ENCODE measurements around the gene ZNF554. TPM values are rescaled to one million over a fixed set of nuclear protein-coding genes. Genes with fewer than 3 reads are reported as not detected.

ZNF554 gene
- total RNA-seq, 2 experiments from 2014 or later = 0.83 to 1.5 TPM

GRCh38 chr19:2793577-2793976 is 26.1 kb upstream of the ZNF554 start:
- Mint-ChIP-seq H3K27me3 (no peaks in the 10 kb centered on the region), H3K36me3 (ENCODE audit: low read depth) (peaks cover 47% of the 10 kb centered on the region), H3K9me3 (no peaks in the 10 kb centered on the region), H3K27ac (no peak overlapping the region), H3K4me1 (ENCODE audit: low read depth) (peaks cover 16% of the 10 kb centered on the region), H3K4me3 (no peak overlapping the region)
- CTCF ChIA-PET = no interaction called here
- POLR2A ChIA-PET = no interaction called here
- no peak for TF ChIP-seq CTCF (IDR thresholded peaks at IDR 0.05)
- DNase-seq = no peak
- intact Hi-C loops (cut with micrococcal nuclease) = no loop called here
- ATAC-seq = no peak

GRCh38 chr19:2795827-2796658 is 23.6 kb upstream of the ZNF554 start:
- Mint-ChIP-seq H3K4me3 (no peak overlapping the region), H3K4me1 (ENCODE audit: low read depth) (no peaks in the 10 kb centered on the region), H3K9me3 (no peaks in the 10 kb centered on the region), H3K27me3 (no peaks in the 10 kb centered on the region), H3K36me3 (ENCODE audit: low read depth) (peaks cover 37% of the 10 kb centered on the region), H3K27ac (no peak overlapping the region)
- intact Hi-C loops (cut with micrococcal nuclease) = no loop called here
- no peak for TF ChIP-seq CTCF (IDR thresholded peaks at IDR 0.05)
- DNase-seq = no peak
- ChIA-PET CTCF (no interaction called here), POLR2A (no interaction called here)
- no peak for ATAC-seq

- no peaks in the 10 kb centered on the region for H3K4me1 Mint-ChIP-seq (ENCODE audit: low read depth)
- TF ChIP-seq CTCF (IDR thresholded peaks at IDR 0.05) = no peak
- intact Hi-C loops (cut with micrococcal nuclease) = no loop called here
- ATAC-seq (no peak), DNase-seq (no peak)
- no peaks in the 10 kb centered on the region for H3K9me3 Mint-ChIP-seq
- H3K36me3 Mint-ChIP-seq (ENCODE audit: low read depth) = peaks cover 40% of the 10 kb centered on the region
- ChIA-PET CTCF (no interaction called here), POLR2A (no interaction called here)
- H3K27me3 Mint-ChIP-seq = no peaks in the 10 kb centered on the region
- H3K4me3 Mint-ChIP-seq = no peak overlapping the region
- no peak overlapping the region for H3K27ac Mint-ChIP-seq
Measured at GRCh38 chr19:2796659-2797266, 22.9 kb upstream of the ZNF554 start.

GRCh38 chr19:2797280-2797679 is 22.4 kb upstream of the ZNF554 start:
- POLR2A ChIA-PET = no interaction called here
- Mint-ChIP-seq H3K27me3 (no peaks in the 10 kb centered on the region), H3K36me3 (ENCODE audit: low read depth) (peaks cover 37% of the 10 kb centered on the region), H3K27ac (no peak overlapping the region), H3K9me3 (no peaks in the 10 kb centered on the region), H3K4me3 (no peak overlapping the region), H3K4me1 (ENCODE audit: low read depth) (no peaks in the 10 kb centered on the region)
- DNase-seq (no peak), ATAC-seq (no peak)
- CTCF ChIA-PET = no interaction called here
- no peak for TF ChIP-seq CTCF (IDR thresholded peaks at IDR 0.05)
- intact Hi-C loops (cut with micrococcal nuclease) = no loop called here

GRCh38 chr19:2798158-2798685 is 21.4 kb upstream of the ZNF554 start:
- H3K4me1 Mint-ChIP-seq (ENCODE audit: low read depth) = no peaks in the 10 kb centered on the region
- POLR2A ChIA-PET = no interaction called here

More at GRCh38 chr19:2798158-2798685, 21.4 kb upstream of the ZNF554 start:
- H3K36me3 Mint-ChIP-seq (ENCODE audit: low read depth) = peaks cover 39% of the 10 kb centered on the region
- no peak overlapping the region for H3K27ac Mint-ChIP-seq
- no peaks in the 10 kb centered on the region for H3K9me3 Mint-ChIP-seq
- intact Hi-C loops (cut with micrococcal nuclease) = no loop called here
- CTCF ChIA-PET = no interaction called here
- DNase-seq (no peak), ATAC-seq (no peak)
- H3K4me3 Mint-ChIP-seq = no peak overlapping the region
- no peak for TF ChIP-seq CTCF (IDR thresholded peaks at IDR 0.05)
- H3K27me3 Mint-ChIP-seq = no peaks in the 10 kb centered on the region
